Gastrocnemius medialis (tissue), 4 donors: ENCODE measurements around the gene TTPAL. TPM values are rescaled to one million over a fixed set of nuclear protein-coding genes. Genes with fewer than 3 reads are reported as not detected.

Experiments
- ATAC-seq, 2 donors: fragments of 150-250 bp; one replicate each; pipeline ENCODE4 v1.9.1; 2016
- DNase-seq, 2 donors: peaks; one replicate each; pipeline ENCODE4 v3.0.0-alpha.2; 2019
- H3K27ac ChIP-seq, 4 donors: fragments of 200-600 bp; sonication (generic); 1 replicate in 1 of 4; 2 replicates in 3 of 4; pipeline ENCODE4 v1.5.1; 2016 to 2018; ENCODE audit warnings: mild to moderate bottlenecking in 2 of 4, moderate library complexity in 1 of 4
- H3K27me3 ChIP-seq, 3 donors: fragments of 200-600 bp; sonication (generic) in 2 of 3; 1 replicate in 1 of 3; 2 replicates in 2 of 3; pipeline versions ENCODE4 v1.5.1 to v1.6.0; 2016 to 2019; ENCODE audit warnings: mild to moderate bottlenecking in 1 of 3, moderate library complexity in 1 of 3
- H3K36me3 ChIP-seq, 2 donors: fragments of 200-600 bp; sonication (generic) in 1 of 2; one replicate each; pipeline ENCODE4 v1.5.1; 2017 to 2018
- H3K4me1 ChIP-seq, 2 donors: fragments of 200-600 bp; sonication (generic) in 1 of 2; one replicate each; pipeline ENCODE4 v1.5.1; 2016 to 2017; ENCODE audit warnings: mild to moderate bottlenecking in 2 of 2
- H3K4me3 ChIP-seq, 4 donors: fragments of 200-600 bp; sonication (generic) in 3 of 4; 1 replicate in 1 of 4; 2 replicates in 3 of 4; pipeline ENCODE4 v1.5.1; 2016 to 2019; ENCODE audit warnings: mild to moderate bottlenecking in 2 of 4
- H3K9me3 ChIP-seq, 3 donors: fragments of 200-600 bp; sonication (generic) in 2 of 3; 1 replicate in 1 of 3; 2 replicates in 2 of 3; pipeline ENCODE4 v1.5.1; 2016 to 2019
- POLR2A ChIP-seq, 2 donors: fragments of 450-650 bp; IDR thresholded peaks; one replicate each; pipeline ENCODE4 v1.6.1; 2017; ENCODE audit warnings: antibody characterized with exemption in 2 of 2, mild to moderate bottlenecking in 2 of 2, moderate library complexity in 2 of 2
- in situ Hi-C, 4 donors: fragments of 200-750 bp; cut with MboI; loops; one replicate each; pipeline versions ENCODE4 v1.15.0 to v1.8.0; 2017; ENCODE audit warnings: low sequenced_read_pairs in 4 of 4
- intact Hi-C: fragments of 100-400 bp; cut with DNase I; formaldehyde crosslinking; loops from one replicate; pipeline ENCODE4 v1.15.1; 2023; ENCODE audit warnings: low total_unique reads
- total RNA-seq, 4 donors: library from RNA; depleted of rRNA; stranded (reverse); fragments of >200 nt; gene quantifications; one replicate each; pipeline versions ENCODE4 v1.1.0 to v1.2.3, GENCODE V29; 2016
- TF ChIP-seq, protein P1 (sequence below), 5 experiments: fragments of 450-650 bp in 3 of 5; fragments of 200-600 bp in 2 of 5; sonication (generic) in 2 of 5; IDR thresholded peaks in 4 of 5; conservative IDR thresholded peaks in 1 of 5; 1 replicate in 4 of 5; 2 replicates in 1 of 5; pipeline ENCODE4 v1.5.1; 2016 to 2019; ENCODE audit warnings: antibody characterized with exemption in 5 of 5, mild to moderate bottlenecking in 3 of 5, moderate library complexity in 3 of 5

The TTPAL gene
- total RNA-seq, 4 donors from 2014 or later = 3.5 to 5.0 (median 4.7) TPM

DNA sequence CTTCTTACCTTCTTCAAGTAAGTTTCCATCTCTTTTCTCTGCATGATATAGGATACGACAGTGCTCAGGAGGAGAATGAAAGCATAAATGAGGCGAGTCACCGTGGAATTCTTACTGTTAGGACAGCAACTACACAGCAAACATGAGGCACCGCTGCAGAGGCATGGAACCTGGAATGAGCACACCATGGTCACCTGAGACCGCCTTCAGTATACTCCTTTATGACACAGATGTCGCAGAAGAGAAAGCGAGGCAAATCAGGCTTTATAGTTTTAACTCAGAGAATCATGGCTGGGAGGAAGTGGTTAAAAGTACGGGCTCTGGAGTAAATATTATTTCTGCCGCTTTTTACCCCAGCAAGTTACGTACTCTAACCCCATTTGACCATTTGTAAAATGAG lies 38.2 kb downstream of the TTPAL start:
- ATAC-seq = no peak
- no peak for DNase-seq
- H3K36me3 ChIP-seq = peaks cover 4 to 48% of the 10 kb centered on the region in 2 donors

DNA sequence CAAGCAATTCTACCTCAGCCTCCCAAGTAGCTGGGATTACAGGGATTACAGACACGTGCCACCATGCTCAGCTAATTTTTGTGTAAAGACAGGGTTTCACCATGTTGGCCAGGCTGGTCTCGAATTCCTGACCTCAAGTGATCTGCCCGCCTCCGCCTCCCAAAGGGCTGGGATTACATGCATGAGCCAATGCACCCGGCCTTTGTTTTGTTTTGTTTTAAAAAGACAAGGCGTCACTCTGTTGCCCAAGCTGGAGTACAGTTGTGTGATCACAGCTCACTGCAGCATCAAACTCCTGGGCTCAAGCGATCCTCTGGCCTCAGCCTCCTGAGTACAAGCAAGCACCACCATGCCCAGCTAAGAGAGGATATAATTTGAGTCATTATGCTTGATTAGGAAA lies 40.8 kb downstream of the TTPAL start:
- peaks cover 0 to 29% of the 10 kb centered on the region in 2 donors for H3K36me3 ChIP-seq
- no peak overlapping the region for H3K4me3 ChIP-seq
- TF ChIP-seq POLR2A (IDR thresholded peaks at IDR 0.05) = peak in 1 of 2 donors; percentile 8
- TF ChIP-seq, protein P1, sequence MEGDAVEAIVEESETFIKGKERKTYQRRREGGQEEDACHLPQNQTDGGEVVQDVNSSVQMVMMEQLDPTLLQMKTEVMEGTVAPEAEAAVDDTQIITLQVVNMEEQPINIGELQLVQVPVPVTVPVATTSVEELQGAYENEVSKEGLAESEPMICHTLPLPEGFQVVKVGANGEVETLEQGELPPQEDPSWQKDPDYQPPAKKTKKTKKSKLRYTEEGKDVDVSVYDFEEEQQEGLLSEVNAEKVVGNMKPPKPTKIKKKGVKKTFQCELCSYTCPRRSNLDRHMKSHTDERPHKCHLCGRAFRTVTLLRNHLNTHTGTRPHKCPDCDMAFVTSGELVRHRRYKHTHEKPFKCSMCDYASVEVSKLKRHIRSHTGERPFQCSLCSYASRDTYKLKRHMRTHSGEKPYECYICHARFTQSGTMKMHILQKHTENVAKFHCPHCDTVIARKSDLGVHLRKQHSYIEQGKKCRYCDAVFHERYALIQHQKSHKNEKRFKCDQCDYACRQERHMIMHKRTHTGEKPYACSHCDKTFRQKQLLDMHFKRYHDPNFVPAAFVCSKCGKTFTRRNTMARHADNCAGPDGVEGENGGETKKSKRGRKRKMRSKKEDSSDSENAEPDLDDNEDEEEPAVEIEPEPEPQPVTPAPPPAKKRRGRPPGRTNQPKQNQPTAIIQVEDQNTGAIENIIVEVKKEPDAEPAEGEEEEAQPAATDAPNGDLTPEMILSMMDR (IDR thresholded peaks at IDR 0.05 in 4 of 5, conservative IDR thresholded peaks at IDR 0.05 in 1 of 5) = no peak
- no peaks in the 10 kb centered on the region for H3K27me3 ChIP-seq
- DNase-seq (peak; percentile 35 to 73), ATAC-seq (peak; percentile 15 to 40)
- intact Hi-C loops (no loop called here), in situ Hi-C loops (no loop called here)
- peak overlapping the region; percentile 98 to 100 (median 100) for H3K27ac ChIP-seq
- H3K4me1 ChIP-seq = peaks cover 61 to 64% of the 10 kb centered on the region in 2 donors
- H3K9me3 ChIP-seq = no peaks in the 10 kb centered on the region

More for the DNA sequence above, 38.2 kb downstream of the TTPAL start:
- peaks cover 38 to 42% of the 10 kb centered on the region in 2 donors for H3K4me1 ChIP-seq
- peak overlapping the region in 2 of 4 donors; percentile 3 to 29 for H3K27ac ChIP-seq
- H3K27me3 ChIP-seq = no peaks in the 10 kb centered on the region
- H3K9me3 ChIP-seq = no peaks in the 10 kb centered on the region
- TF ChIP-seq, protein P1 (IDR thresholded peaks at IDR 0.05 in 4 of 5, conservative IDR thresholded peaks at IDR 0.05 in 1 of 5) = no peak
- TF ChIP-seq POLR2A (IDR thresholded peaks at IDR 0.05) = no peak
- intact Hi-C loops = no loop called here
- H3K4me3 ChIP-seq = no peak overlapping the region
- in situ Hi-C loops = no loop called here

DNA sequence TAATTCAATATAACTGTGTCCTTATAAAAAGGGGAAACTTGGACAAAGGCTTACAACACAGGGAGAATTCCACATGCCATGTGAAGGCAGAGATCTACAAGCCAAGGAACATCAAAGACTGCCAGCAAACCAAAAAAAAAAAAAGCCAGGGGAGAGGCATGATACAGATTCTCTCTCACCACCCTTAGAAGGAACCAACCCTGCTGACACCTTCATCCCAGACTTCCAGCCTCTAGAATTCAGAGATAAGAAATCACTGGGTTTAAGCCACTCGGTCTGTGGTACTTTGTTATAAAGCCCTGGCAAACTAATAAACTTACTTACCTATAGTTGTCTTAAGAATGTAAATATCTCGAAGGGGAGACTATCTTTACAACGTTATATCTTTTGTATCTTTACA lies 41.8 kb downstream of the TTPAL start:
- peak overlapping the region; percentile 98 to 100 (median 100) for H3K27ac ChIP-seq
- in situ Hi-C loops = no loop called here

DNA sequence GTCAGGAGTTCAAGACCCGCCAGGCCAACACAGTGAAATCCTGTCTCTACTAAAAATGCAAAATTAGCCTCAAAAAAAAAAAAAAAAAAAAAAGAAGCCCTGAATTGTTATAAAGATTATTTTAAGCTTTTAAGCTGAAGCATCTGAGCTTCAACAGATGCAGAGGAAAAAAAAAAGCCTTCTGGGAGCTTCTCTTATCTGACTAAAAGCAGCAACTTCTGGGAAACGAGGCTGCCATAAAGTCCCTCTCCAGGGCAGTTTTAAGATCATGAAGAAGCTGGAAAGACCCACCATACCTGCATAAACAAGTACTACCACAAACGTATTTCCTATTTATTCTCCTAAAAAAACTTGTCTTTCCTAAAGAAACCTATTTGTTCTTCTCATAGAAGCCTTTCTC lies 42.6 kb downstream of the TTPAL start:
- Histone ChIP-seq H3K9me3 (no peaks in the 10 kb centered on the region), H3K4me3 (no peak overlapping the region), H3K36me3 (peaks cover 0 to 12% of the 10 kb centered on the region in 2 donors), H3K27ac (peak overlapping the region; percentile 98 to 100 (median 100)), H3K4me1 (peaks cover 61 to 70% of the 10 kb centered on the region in 2 donors), H3K27me3 (no peaks in the 10 kb centered on the region)
- no peak for TF ChIP-seq POLR2A (IDR thresholded peaks at IDR 0.05)
- TF ChIP-seq, protein P1 (IDR thresholded peaks at IDR 0.05 in 4 of 5, conservative IDR thresholded peaks at IDR 0.05 in 1 of 5) = no peak
- no peak for ATAC-seq
- no peak for DNase-seq
- intact Hi-C loops (no loop called here), in situ Hi-C loops (no loop called here)

More for the DNA sequence above, 41.8 kb downstream of the TTPAL start:
- no peak for TF ChIP-seq POLR2A (IDR thresholded peaks at IDR 0.05)
- TF ChIP-seq, protein P1 (IDR thresholded peaks at IDR 0.05 in 4 of 5, conservative IDR thresholded peaks at IDR 0.05 in 1 of 5) = no peak
- DNase-seq (no peak), ATAC-seq (no peak)
- Histone ChIP-seq H3K4me3 (no peak overlapping the region), H3K4me1 (peaks cover 61 to 68% of the 10 kb centered on the region in 2 donors), H3K9me3 (no peaks in the 10 kb centered on the region), H3K36me3 (peaks cover 0 to 19% of the 10 kb centered on the region in 2 donors), H3K27me3 (no peaks in the 10 kb centered on the region)
- intact Hi-C loops = no loop called here

DNA sequence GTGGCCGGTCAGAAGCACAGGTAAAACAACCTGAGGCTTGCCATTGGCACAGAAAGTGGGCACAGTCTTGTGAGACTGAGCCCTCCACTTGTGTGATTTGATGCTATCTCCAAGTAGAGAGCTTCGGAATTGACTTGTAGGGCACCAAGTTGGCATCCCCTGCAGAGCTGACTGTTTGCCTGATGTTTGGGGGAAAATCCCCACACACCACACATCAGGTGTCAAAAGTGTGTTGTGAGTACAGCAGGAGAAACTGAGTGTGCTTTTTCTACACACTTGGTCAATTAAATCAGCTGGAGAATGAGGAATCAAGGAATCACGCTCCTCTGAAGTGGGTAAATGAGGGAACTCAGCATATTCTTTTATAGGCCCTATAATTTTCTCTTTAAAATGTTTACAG lies 45.2 kb downstream of the TTPAL start:
- Histone ChIP-seq H3K4me1 (peaks cover 51 to 58% of the 10 kb centered on the region in 2 donors), H3K27ac (peak overlapping the region; percentile 98 to 100 (median 100)), H3K9me3 (no peaks in the 10 kb centered on the region), H3K36me3 (peaks cover 0 to 7% of the 10 kb centered on the region in 2 donors), H3K4me3 (peak overlapping the region; percentile 94 to 100 (median 98)), H3K27me3 (no peaks in the 10 kb centered on the region)
- in situ Hi-C loops = no loop called here
- DNase-seq (no peak), ATAC-seq (no peak)
- intact Hi-C loops = loop anchor here (2.0 kb wide), 2 partner anchors 20 to 210 kb away; partner anchors contain the start of gene FITM2
- no peak for TF ChIP-seq POLR2A (IDR thresholded peaks at IDR 0.05)
- TF ChIP-seq, protein P1 (IDR thresholded peaks at IDR 0.05 in 4 of 5, conservative IDR thresholded peaks at IDR 0.05 in 1 of 5) = no peak
